Smooth muscle cell (in vitro differentiated cells): Measurements from ENCODE around the gene CELSR2. TPM values are rescaled to one million over a fixed set of nuclear protein-coding genes. Genes with fewer than 3 reads are reported as not detected.

Experiments
- polyA plus RNA-seq: library from polyadenylated mRNA; unstranded; fragments of >200 nt; fragmentation: Nextera tagmentation; extraction: Ambion mirVana; gene quantifications from 2 replicates; pipeline ENCODE4 v1.2.1, GENCODE V29; 2016
- total RNA-seq: library from RNA; depleted of rRNA; stranded (reverse); fragments of >200 nt; gene quantifications from 2 replicates; pipeline ENCODE4 v1.2.3, GENCODE V29; 2014

The CELSR2 gene
- total and polyA plus RNA-seq, 2 experiments from 2014 or later, result 1.8 to 3.6 TPM

Other genes with a start within 250 kb of the CELSR2 start
- gene WDR47, start 207.4 kb upstream of the CELSR2 start, total RNA-seq, result 14.9 and 16.0 TPM in 2 replicates
- gene WDR47, start 207.4 kb upstream of the CELSR2 start, polyA plus RNA-seq, result 5.8 and 8.5 TPM in 2 replicates
- 110 and 165 TPM in 2 replicates for gene TAF13, start 173.5 kb upstream of the CELSR2 start, total RNA-seq
- gene TAF13, start 173.5 kb upstream of the CELSR2 start, polyA plus RNA-seq, result 30.1 and 30.3 TPM in 2 replicates
- 31.6 and 45.8 TPM in 2 replicates for gene TMEM167B, start 158.8 kb upstream of the CELSR2 start, total RNA-seq
- gene TMEM167B, start 158.8 kb upstream of the CELSR2 start, polyA plus RNA-seq, result 22.4 and 24.2 TPM in 2 replicates
- gene ELAPOR1, start 135.4 kb upstream of the CELSR2 start, total RNA-seq, result 3.5 and 4.8 TPM in 2 replicates
- 2.6 and 3.5 TPM in 2 replicates for gene ELAPOR1, start 135.4 kb upstream of the CELSR2 start, polyA plus RNA-seq
- gene SARS1, start 35.6 kb upstream of the CELSR2 start, total RNA-seq, result 157 and 164 TPM in 2 replicates
- gene SARS1, start 35.6 kb upstream of the CELSR2 start, polyA plus RNA-seq, result 165 and 176 TPM in 2 replicates
- gene PSRC1, start 33.6 kb downstream of the CELSR2 start, total RNA-seq, result 5.5 and 5.7 TPM in 2 replicates
- gene PSRC1, start 33.6 kb downstream of the CELSR2 start, polyA plus RNA-seq, result 9.0 and 10.8 TPM in 2 replicates
- not detected in 2 replicates for gene MYBPHL, start 57.5 kb downstream of the CELSR2 start, total RNA-seq
- not detected in 2 replicates for gene MYBPHL, start 57.5 kb downstream of the CELSR2 start, polyA plus RNA-seq
- gene SORT1, start 148.4 kb downstream of the CELSR2 start, total RNA-seq, result 28.7 and 31.4 TPM in 2 replicates
- gene SORT1, start 148.4 kb downstream of the CELSR2 start, polyA plus RNA-seq, result 9.8 and 17.0 TPM in 2 replicates
- 54.0 and 57.2 TPM in 2 replicates for gene PSMA5, start 176.9 kb downstream of the CELSR2 start, total RNA-seq
- 89.8 and 93.9 TPM in 2 replicates for gene PSMA5, start 176.9 kb downstream of the CELSR2 start, polyA plus RNA-seq
- gene SYPL2, start 217.0 kb downstream of the CELSR2 start, total RNA-seq, result 0.04 TPM in 1 of 2 replicates, not detected in the other
- gene SYPL2, start 217.0 kb downstream of the CELSR2 start, polyA plus RNA-seq, result not detected in 2 replicates
- 1.9 and 2.4 TPM in 2 replicates for gene ATXN7L2, start 234.4 kb downstream of the CELSR2 start, total RNA-seq
- 5.7 and 6.2 TPM in 2 replicates for gene ATXN7L2, start 234.4 kb downstream of the CELSR2 start, polyA plus RNA-seq
- 4.5 and 8.6 TPM in 2 replicates for gene CYB561D1, start 244.6 kb downstream of the CELSR2 start, total RNA-seq
- gene CYB561D1, start 244.6 kb downstream of the CELSR2 start, polyA plus RNA-seq, result 5.3 and 7.4 TPM in 2 replicates